HCT116 (cell line): ENCODE measurements around the gene ADAMTS4. TPM values are rescaled to one million over a fixed set of nuclear protein-coding genes. Genes with fewer than 3 reads are reported as not detected.

Experiments used
- ATAC-seq: fragments of 200-7000 bp; cut with Tn5 transposase; 2 replicates; pipeline ENCODE4 v1.9.1; 2020; ENCODE audit warnings: mild to moderate bottlenecking, moderate library complexity
- BruUV-seq: library from RNA; stranded (reverse); fragments of 400-500 nt; replicated peaks from 2 replicates; lab custom pipeline; 2021; lab: Mats Ljungman, UMichigan
- CTCF ChIA-PET: fragments of 300-600 bp; sonication (Branson Sonifier 250); formaldehyde crosslinking; loops from one replicate; lab custom pipeline; 2021; ENCODE audit warnings: antibody characterized with exemption; lab: Charles Lee
- POLR2A ChIA-PET: fragments of 300-600, 350-600 bp; sonication (Branson Sonifier 250); formaldehyde crosslinking; loops from one replicate; lab custom pipeline; 2021; ENCODE audit warnings: antibody characterized with exemption; lab: Charles Lee
- RAD21 ChIA-PET, 2 experiments: fragments of 300-600 bp; sonication (Branson Sonifier 250); formaldehyde crosslinking; loops; one replicate each; lab custom pipeline; 2023; ENCODE audit warnings: low total read pairs in 2 of 2; ENCODE audit not compliant: uncharacterized antibody in 2 of 2, unreplicated experiment in 2 of 2, low non-redundant PET in 1 of 2; lab: Charles Lee
- DNase-seq: peaks from one replicate; pipeline ENCODE4 v3.0.0-alpha.2; 2010; ENCODE audit warnings: low read depth, low spot score
- H2AFZ ChIP-seq: fragments of 200-600 bp; shearing (Covaris generic), sonication (generic); 2 replicates; pipeline ENCODE4 v1.6.1; 2017; ENCODE audit warnings: low read depth, mixed run types, mixed read lengths, antibody characterized with exemption, low read length; ENCODE audit not compliant: poor library complexity, severe bottlenecking
- H3K27ac ChIP-seq: 2 replicates; pipeline ENCODE4 v1.5.1; 2012; ENCODE audit warnings: low read depth, low read length
- H3K27me3 ChIP-seq: fragments of 200-600 bp; sonication (generic); 2 replicates; pipeline ENCODE4 v1.6.1; 2016; ENCODE audit warnings: mixed run types, low read length, mixed read lengths; ENCODE audit not compliant: insufficient read depth
- H3K36me3 ChIP-seq, 2 experiments: fragments of 200-500 bp in 1 of 2; fragments of 200-600 bp in 1 of 2; sonication (Bioruptor generic) in 1 of 2; sonication (generic) in 1 of 2; 2 replicates each; pipeline versions ENCODE4 v1.5.1 to v1.6.1; 2014 to 2016; ENCODE audit warnings: low read length in 2 of 2, inconsistent platforms in 1 of 2, mixed read lengths in 1 of 2, mixed run types in 1 of 2; ENCODE audit not compliant: insufficient read depth in 2 of 2, control insufficient read depth in 1 of 2
- H3K4me1 ChIP-seq, 2 experiments: fragments of 200-600 bp in 1 of 2; sonication (generic) in 1 of 2; 2 replicates each; pipeline versions ENCODE4 v1.5.1 to v1.6.1; 2012 to 2017; ENCODE audit warnings: low read length in 2 of 2, inconsistent platforms in 1 of 2, mild to moderate bottlenecking in 1 of 2, mixed read lengths in 1 of 2, mixed run types in 1 of 2, moderate library complexity in 1 of 2; ENCODE audit not compliant: insufficient read depth in 2 of 2, control insufficient read depth in 1 of 2
- H3K4me2 ChIP-seq: fragments of 200-600 bp; sonication (generic); 2 replicates; pipeline ENCODE4 v1.6.1; 2017; ENCODE audit warnings: mixed run types, low read length, mixed read lengths
- H3K4me3 ChIP-seq, 2 experiments: fragments of 200-600 bp in 1 of 2; sonication (generic) in 1 of 2; replicated peaks in 1 of 2; 2 replicates each; pipeline ENCODE4 v1.5.1; 2011 to 2016; ENCODE audit warnings: low read length in 2 of 2, control low read depth in 1 of 2, low read depth in 1 of 2, mild to moderate bottlenecking in 1 of 2, mixed read lengths in 1 of 2, mixed run types in 1 of 2
- H3K79me2 ChIP-seq: fragments of 200-600 bp; sonication (generic); 2 replicates; pipeline ENCODE4 v1.6.1; 2017; ENCODE audit warnings: mild to moderate bottlenecking, mixed run types, low read length, moderate library complexity, mixed read lengths; ENCODE audit not compliant: insufficient read depth
- H3K9ac ChIP-seq: fragments of 200-600 bp; sonication (generic); 2 replicates; pipeline ENCODE4 v1.6.1; 2016; ENCODE audit warnings: low read length, mixed read lengths
- H3K9me2 ChIP-seq: fragments of 200-600 bp; sonication (generic), shearing (Covaris generic); 2 replicates; pipeline ENCODE4 v1.6.1; 2017; ENCODE audit warnings: mixed run types, mild to moderate bottlenecking, moderate library complexity; ENCODE audit not compliant: insufficient read depth
- H3K9me3 ChIP-seq, 2 experiments: fragments of 200-500 bp in 1 of 2; fragments of 200-600 bp in 1 of 2; sonication (Bioruptor generic) in 1 of 2; sonication (generic) in 1 of 2; 2 replicates each; pipeline ENCODE4 v1.6.1; 2014 to 2017; ENCODE audit warnings: low read length in 2 of 2, mixed read lengths in 2 of 2, inconsistent platforms in 1 of 2, low read depth in 1 of 2, mild to moderate bottlenecking in 1 of 2, mixed run types in 1 of 2, moderate library complexity in 1 of 2; ENCODE audit not compliant: control insufficient read depth in 1 of 2, insufficient read depth in 1 of 2
- H4K20me1 ChIP-seq: fragments of 200-600 bp; sonication (generic), shearing (Covaris generic); 2 replicates; pipeline ENCODE4 v1.6.1; 2017; ENCODE audit warnings: mixed run types, mild to moderate bottlenecking, moderate library complexity; ENCODE audit not compliant: insufficient read depth
- CBX3 ChIP-seq: IDR thresholded peaks from 2 replicates; pipeline ENCODE4 v1.6.1; 2012; ENCODE audit warnings: low read depth
- CTCF ChIP-seq, 3 experiments: fragments of 200-600 bp in 1 of 3; sonication (generic) in 1 of 3; IDR thresholded peaks in 2 of 3; conservative IDR thresholded peaks in 1 of 3; 2 replicates each; pipeline ENCODE4 v1.5.1; 2012 to 2017; ENCODE audit warnings: low read depth in 2 of 3, low read length in 2 of 3, antibody characterized with exemption in 1 of 3, borderline replicate concordance in 1 of 3, control low read depth in 1 of 3, mild to moderate bottlenecking in 1 of 3, mixed read lengths in 1 of 3, mixed run types in 1 of 3, moderate library complexity in 1 of 3; ENCODE audit not compliant: insufficient read depth in 1 of 3
- EZH2 ChIP-seq: fragments of 200-600 bp; sonication (generic); IDR thresholded peaks from 2 replicates; pipeline ENCODE4 v1.6.1; 2017; ENCODE audit warnings: antibody characterized with exemption, mixed run types
- EZH2phosphoT487 ChIP-seq: fragments of 200-600 bp; IDR thresholded peaks from 2 replicates; pipeline ENCODE4 v1.6.1; 2018; ENCODE audit warnings: antibody characterized with exemption, borderline replicate concordance
- FOSL1 ChIP-seq: IDR thresholded peaks from 2 replicates; pipeline ENCODE4 v1.6.1; 2012; ENCODE audit warnings: low read depth
- POLR2A ChIP-seq: IDR thresholded peaks from 2 replicates; pipeline ENCODE4 v1.7.0; 2011; ENCODE audit warnings: borderline replicate concordance; ENCODE audit not compliant: insufficient read depth, insufficient read length; ENCODE audit errors: extremely low read depth
- POLR2AphosphoS5 ChIP-seq: IDR thresholded peaks from 2 replicates; pipeline ENCODE4 v1.6.1; 2011; ENCODE audit warnings: mild to moderate bottlenecking, low read depth, low read length, moderate library complexity
- RAD21 ChIP-seq: IDR thresholded peaks from 2 replicates; pipeline ENCODE4 v1.6.1; 2012; ENCODE audit warnings: low read depth, mild to moderate bottlenecking
- SIN3A ChIP-seq: IDR thresholded peaks from 2 replicates; pipeline ENCODE4 v1.6.1; 2012; ENCODE audit warnings: low read depth
- SP1 ChIP-seq: IDR thresholded peaks from 2 replicates; pipeline ENCODE4 v1.6.1; 2012; ENCODE audit warnings: low read depth
- SRF ChIP-seq: IDR thresholded peaks from 2 replicates; pipeline ENCODE4 v1.6.1; 2012; ENCODE audit warnings: low read depth
- TCF7L2 ChIP-seq: IDR thresholded peaks from 2 replicates; pipeline ENCODE4 v1.7.0; 2011; ENCODE audit warnings: borderline replicate concordance, inconsistent platforms; ENCODE audit not compliant: insufficient read depth, insufficient read length; ENCODE audit errors: extremely low read depth
- YY1 ChIP-seq: IDR thresholded peaks from 2 replicates; pipeline ENCODE4 v1.6.1; 2011; ENCODE audit warnings: low read length, low read depth, moderate library complexity, mild to moderate bottlenecking; ENCODE audit not compliant: insufficient replicate concordance; ENCODE audit errors: extremely low read depth
- ZFX ChIP-seq: fragments of 450-650 bp; IDR thresholded peaks from 2 replicates; pipeline ENCODE4 v1.6.1; 2017
- intact Hi-C: fragments of 100-400 bp; cut with micrococcal nuclease; formaldehyde crosslinking; loops from 2 replicates; pipeline ENCODE4 v1.10.0; 2022
- total RNA-seq: library from RNA; stranded (reverse); gene quantifications from one replicate; pipeline ENCODE4 v1.2.1, GENCODE V29; 2021; ENCODE audit not compliant: unreplicated experiment
- TF ChIP-seq, protein P1 (sequence below): IDR thresholded peaks from 2 replicates; pipeline ENCODE4 v1.6.1; 2012
- TF ChIP-seq, protein P2 (sequence below): IDR thresholded peaks from 2 replicates; pipeline ENCODE4 v1.6.1; 2012

Gene ADAMTS4
- total RNA-seq, 1 experiment from 2014 or later = not detected

DNA sequence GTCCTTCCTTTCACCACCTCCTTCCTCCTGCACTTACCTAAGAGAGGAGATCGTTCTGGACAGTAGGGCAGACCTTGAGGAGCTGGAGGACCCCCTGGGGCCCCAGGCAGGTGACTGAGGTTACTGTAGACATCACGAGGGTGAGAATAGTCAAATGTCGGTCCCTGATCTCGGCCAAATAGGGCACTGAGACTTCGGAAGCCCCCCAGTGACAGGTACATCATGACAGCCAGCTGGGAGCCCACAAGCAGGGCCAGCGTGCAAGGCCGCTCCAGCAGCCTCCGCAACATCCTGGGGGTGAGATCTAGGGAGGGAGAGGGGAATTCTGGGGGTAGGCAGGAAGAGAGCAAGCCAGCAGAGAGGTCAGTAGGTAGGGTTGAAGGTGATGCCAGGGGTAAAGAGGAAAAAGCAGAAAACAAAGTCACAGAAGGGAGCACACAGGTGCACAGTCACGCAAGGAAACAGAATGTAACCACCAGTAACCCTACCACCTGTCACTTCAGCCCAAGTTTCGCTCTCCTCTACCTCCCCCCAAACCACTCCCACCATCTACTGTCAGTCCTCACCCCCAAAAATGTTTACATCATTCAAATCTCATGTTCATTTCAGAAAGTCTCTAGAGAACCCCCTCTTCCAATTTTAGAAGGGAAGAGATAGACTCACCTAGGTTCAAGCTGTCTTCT lies 22.9 kb downstream of the ADAMTS4 start (continued):
- TF ChIP-seq CTCF (IDR thresholded peaks at IDR 0.05 in 2 of 3, conservative IDR thresholded peaks at IDR 0.05 in 1 of 3; ENCODE audit: borderline replicate concordance in 1 of 3, insufficient read depth in 1 of 3, low read depth in 2 of 3, low read length in 2 of 3) (no peak), YY1 (no peak), TCF7L2 (no peak), POLR2A (no peak), RAD21 (no peak)

GRCh38 chr1:161174911-161175310 lies 23.9 kb downstream of the ADAMTS4 start:
- Histone ChIP-seq H3K36me3 (peaks cover 21 to 38% of the 10 kb centered on the region in 2 experiments; a peak in 3 of 4 replicates), H3K4me3 (no peak overlapping the region), H3K9me2 (no peaks in the 10 kb centered on the region), H3K27ac (no peak overlapping the region), H3K9ac (no peak overlapping the region), H3K79me2 (peaks cover 17% of the 10 kb centered on the region), H3K4me1 (peaks cover 10 to 19% of the 10 kb centered on the region in 2 experiments; a peak in 3 of 4 replicates), H4K20me1 (no peaks in the 10 kb centered on the region), H3K27me3 (no peaks in the 10 kb centered on the region), H3K4me2 (no peak overlapping the region), H2AFZ (no peak overlapping the region), H3K9me3 (no peaks in the 10 kb centered on the region)
- CTCF ChIA-PET = no interaction called here
- DNase-seq = no peak
- no peak for ATAC-seq
- POLR2A ChIA-PET = no interaction called here
- RAD21 ChIA-PET = no interaction called here
- no TSS peak for BruUV-seq
- intact Hi-C loops = no loop called here
- TF ChIP-seq POLR2A (no peak), EZH2phosphoT487 (no peak), SIN3A (no peak), POLR2AphosphoS5 (no peak), EZH2 (no peak), SRF (no peak), CBX3 (no peak), ZFX (no peak), FOSL1 (no peak), YY1 (no peak), SP1 (no peak), RAD21 (no peak), CTCF (IDR thresholded peaks at IDR 0.05 in 2 of 3, conservative IDR thresholded peaks at IDR 0.05 in 1 of 3; ENCODE audit: borderline replicate concordance in 1 of 3, insufficient read depth in 1 of 3, low read depth in 2 of 3, low read length in 2 of 3) (no peak)
- TF ChIP-seq, protein P1, sequence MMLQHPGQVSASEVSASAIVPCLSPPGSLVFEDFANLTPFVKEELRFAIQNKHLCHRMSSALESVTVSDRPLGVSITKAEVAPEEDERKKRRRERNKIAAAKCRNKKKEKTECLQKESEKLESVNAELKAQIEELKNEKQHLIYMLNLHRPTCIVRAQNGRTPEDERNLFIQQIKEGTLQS = no peak
- TF ChIP-seq, protein P2, sequence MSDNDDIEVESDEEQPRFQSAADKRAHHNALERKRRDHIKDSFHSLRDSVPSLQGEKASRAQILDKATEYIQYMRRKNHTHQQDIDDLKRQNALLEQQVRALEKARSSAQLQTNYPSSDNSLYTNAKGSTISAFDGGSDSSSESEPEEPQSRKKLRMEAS = no peak
